Endothelial cell of umbilical vein (primary cell): ENCODE data around the gene FNDC1. TPM values are rescaled to one million over a fixed set of nuclear protein-coding genes. Genes with fewer than 3 reads are reported as not detected.

Source experiments
- BruUV-seq: library from RNA; stranded (reverse); fragments of 400-500 nt; replicated peaks from 2 replicates; lab custom pipeline; 2021; lab: Mats Ljungman, UMichigan
- CTCF ChIA-PET: fragments of 300-600, 350-600 bp; sonication (Branson Sonifier 250); formaldehyde crosslinking; loops from one replicate; lab custom pipeline; 2021; ENCODE audit warnings: antibody characterized with exemption, inconsistent platforms; lab: Charles Lee
- POLR2A ChIA-PET: fragments of 300-600, 350-600 bp; sonication (Branson Sonifier 250); formaldehyde crosslinking; loops from one replicate; lab custom pipeline; 2021; ENCODE audit warnings: antibody characterized with exemption, inconsistent platforms; lab: Charles Lee
- DNase-seq: peaks from one replicate; pipeline ENCODE4 v3.0.0-alpha.2; 2011; ENCODE audit warnings: low read depth, low spot score
- FAIRE-seq: peaks from 2 replicates; lab custom pipeline; 2011; peaks lifted over from hg19 to GRCh38; lab: Jason Lieb, UNC
- H2AFZ ChIP-seq: 2 replicates; pipeline ENCODE4 v1.6.0; 2012; ENCODE audit warnings: low read depth, low read length, control low read depth, inconsistent platforms
- H3K27ac ChIP-seq: 2 replicates; pipeline ENCODE4 v1.5.1; 2011; ENCODE audit warnings: low read depth, mild to moderate bottlenecking, control low read depth, low read length, moderate library complexity; ENCODE audit not compliant: insufficient read depth
- H3K27me3 ChIP-seq, 2 experiments: 2 replicates each; pipeline versions ENCODE4 v1.6.0 to v1.6.1; 2011; ENCODE audit warnings: low read length in 2 of 2, mixed read lengths in 1 of 2; ENCODE audit not compliant: control insufficient read depth in 2 of 2, insufficient read depth in 2 of 2
- H3K36me3 ChIP-seq, 2 experiments: 2 replicates in 1 of 2; 3 replicates in 1 of 2; pipeline ENCODE4 v1.5.1; 2011; ENCODE audit warnings: low read length in 2 of 2, mild to moderate bottlenecking in 1 of 2, moderate library complexity in 1 of 2; ENCODE audit not compliant: control insufficient read depth in 2 of 2, insufficient read depth in 2 of 2; ENCODE audit errors: extremely low read depth in 1 of 2
- H3K4me1 ChIP-seq: 3 replicates; pipeline ENCODE4 v1.5.1; 2011; ENCODE audit warnings: mild to moderate bottlenecking, low read length; ENCODE audit not compliant: control insufficient read depth, insufficient read depth; ENCODE audit errors: extremely low read depth
- H3K4me2 ChIP-seq: 2 replicates; pipeline ENCODE4 v1.6.1; 2011; ENCODE audit warnings: low read length, control low read depth, mixed read lengths; ENCODE audit not compliant: insufficient read depth
- H3K4me3 ChIP-seq, 3 experiments: fragments of 200-600 bp in 1 of 3; sonication (generic), shearing (Covaris generic) in 1 of 3; replicated peaks in 1 of 3; 2 replicates each; pipeline ENCODE4 v1.5.1; 2011 to 2016; ENCODE audit warnings: control low read depth in 3 of 3, low read length in 3 of 3, mild to moderate bottlenecking in 2 of 3, inconsistent platforms in 1 of 3, low read depth in 1 of 3, moderate library complexity in 1 of 3; ENCODE audit not compliant: insufficient read depth in 1 of 3
- H3K79me2 ChIP-seq: 2 replicates; pipeline ENCODE4 v1.6.0; 2012; ENCODE audit warnings: low read length, inconsistent platforms; ENCODE audit not compliant: control insufficient read depth, insufficient read depth
- H3K9ac ChIP-seq: replicated peaks from 2 replicates; pipeline ENCODE3; 2011; ENCODE audit warnings: low read length, control low read depth; ENCODE audit not compliant: insufficient read depth; ENCODE audit errors: extremely low read depth
- H3K9me1 ChIP-seq: replicated peaks from 3 replicates; pipeline ENCODE4 v1.6.0; 2011; ENCODE audit warnings: mild to moderate bottlenecking, low read length; ENCODE audit not compliant: control insufficient read depth, insufficient read depth; ENCODE audit errors: extremely low read depth
- H3K9me3 ChIP-seq: replicated peaks from 2 replicates; pipeline ENCODE4 v1.5.1; 2012; ENCODE audit warnings: low read length, inconsistent platforms; ENCODE audit not compliant: control insufficient read depth, insufficient read depth
- H4K20me1 ChIP-seq: replicated peaks from 2 replicates; pipeline ENCODE3; 2011; ENCODE audit warnings: mild to moderate bottlenecking, low read length; ENCODE audit not compliant: control insufficient read depth, insufficient read depth; ENCODE audit errors: extremely low read depth
- CTCF ChIP-seq, 2 donors: IDR thresholded peaks; 1 replicate in 1 of 2; 2 replicates in 1 of 2; pipeline ENCODE4 v1.5.1; 2011; ENCODE audit warnings: low read length in 2 of 2, mild to moderate bottlenecking in 2 of 2, moderate library complexity in 2 of 2, control low read depth in 1 of 2, inconsistent platforms in 1 of 2, low read depth in 1 of 2; ENCODE audit not compliant: insufficient read depth in 1 of 2; ENCODE audit errors: extremely low read depth in 1 of 2
- GATA2 ChIP-seq: IDR thresholded peaks from 2 replicates; pipeline ENCODE4 v1.7.0; 2011; ENCODE audit warnings: low read depth, mild to moderate bottlenecking, moderate library complexity, mixed read lengths, low read length; ENCODE audit not compliant: insufficient read length, insufficient read depth
- JUN ChIP-seq: IDR thresholded peaks from 2 replicates; pipeline ENCODE4 v1.6.1; 2011; ENCODE audit warnings: borderline replicate concordance, low read depth; ENCODE audit not compliant: insufficient read length, insufficient read depth
- MYC ChIP-seq: IDR thresholded peaks from one replicate; pipeline ENCODE4 v1.6.1; 2011; ENCODE audit warnings: mild to moderate bottlenecking, low read depth, low read length
- POLR2AphosphoS5 ChIP-seq: IDR thresholded peaks from 2 replicates; pipeline ENCODE4 v1.6.1; 2012; ENCODE audit warnings: low read depth, mild to moderate bottlenecking, control low read depth, low read length, moderate library complexity; ENCODE audit not compliant: insufficient read depth
- dilution Hi-C: fragments of 300-500 bp; cut with MboI; formaldehyde crosslinking; loops from one replicate; pipeline ENCODE4 v1.15.0; 2019; ENCODE audit warnings: low sequenced_read_pairs; ENCODE audit not compliant: extremely low pct_ligation_motif_present
- intact Hi-C: fragments of 100-400 bp; cut with micrococcal nuclease; formaldehyde crosslinking; loops from one replicate; pipeline ENCODE4 v1.10.0; 2022
- polyA plus RNA-seq, 4 experiments: library from polyadenylated mRNA; depleted of rRNA in 3 of 4; stranded (reverse) in 3 of 4; unstranded in 1 of 4; fragments of >200 nt; gene quantifications; 2 replicates each; pipeline versions ENCODE4 v1.2.1 to v1.2.3, GENCODE V29; 2011 to 2012; ENCODE audit warnings: missing spikeins in 1 of 4
- total RNA-seq: library from RNA; stranded (reverse); gene quantifications from 2 replicates; pipeline ENCODE4 v1.2.3, GENCODE V29; 2021

Gene FNDC1
- total and polyA plus RNA-seq, 2 donors (not counting 3 experiments of a cell fraction or from before 2014, with no cell fraction given) = 0.04 TPM; not detected in 1

- dilution Hi-C loops (no loop called here), intact Hi-C loops (loop anchor here (1.0 to 10.0 kb wide), 2 partner anchors 480 to 680 kb away; no protein-coding TSS in a partner anchor)
- no peak overlapping the region for H2AFZ ChIP-seq
- H3K9me3 ChIP-seq = no peaks in the 10 kb centered on the region
- FAIRE-seq = peak; percentile 76
- H3K9me1 ChIP-seq = no peaks in the 10 kb centered on the region
- no TSS peak for BruUV-seq
- peaks cover 3% of the 10 kb centered on the region for H3K4me1 ChIP-seq
- ChIA-PET CTCF (interaction anchor here (0.6 to 9.0 kb wide), 28 partner anchors 9 to 1345 kb away, joined by 3 to 193 read pairs (median 4); partner anchors contain the start of gene WTAP), POLR2A (no interaction called here)
- no peaks in the 10 kb centered on the region for H4K20me1 ChIP-seq
- no peak overlapping the region for H3K9ac ChIP-seq
- peaks cover 27 to 46% of the 10 kb centered on the region in 2 experiments for H3K27me3 ChIP-seq
- no peak overlapping the region for H3K27ac ChIP-seq
- no peaks in the 10 kb centered on the region for H3K36me3 ChIP-seq
- TF ChIP-seq GATA2 = no peak
- TF ChIP-seq CTCF (IDR thresholded peaks at IDR 0.05; ENCODE audit: extremely low read depth in 1 of 2, insufficient read depth in 1 of 2, low read depth in 1 of 2, low read length in 2 of 2) = peak; percentile 86 to 95
- DNase-seq = peak; percentile 46
- H3K79me2 ChIP-seq = no peaks in the 10 kb centered on the region
- no peak overlapping the region for H3K4me2 ChIP-seq
- no peak overlapping the region for H3K4me3 ChIP-seq
These were observed 5.2 kb downstream of the FNDC1 start for GRCh38 chr6:159174263-159174969.

GRCh38 chr6:159176913-159177312 is 7.7 kb downstream of the FNDC1 start:
- FAIRE-seq (no peak), DNase-seq (no peak)
- dilution Hi-C loops (no loop called here), intact Hi-C loops (loop anchor here (10.0 kb wide), 1 partner anchor 678 kb away; no protein-coding TSS in a partner anchor)
- Histone ChIP-seq H3K27me3 (peaks cover 7 to 21% of the 10 kb centered on the region in 2 experiments), H3K36me3 (no peaks in the 10 kb centered on the region), H3K27ac (no peak overlapping the region), H2AFZ (no peak overlapping the region), H3K79me2 (no peaks in the 10 kb centered on the region), H3K4me2 (no peak overlapping the region), H4K20me1 (no peaks in the 10 kb centered on the region), H3K9ac (no peak overlapping the region), H3K4me1 (no peaks in the 10 kb centered on the region), H3K4me3 (no peak overlapping the region), H3K9me1 (no peaks in the 10 kb centered on the region), H3K9me3 (no peaks in the 10 kb centered on the region)
- ChIA-PET CTCF (interaction anchor here (1.0 to 3.2 kb wide), 3 partner anchors 431 to 479 kb away, joined by 3 to 12 read pairs (median 3); no protein-coding TSS in a partner anchor), POLR2A (no interaction called here)
- no peak for TF ChIP-seq POLR2AphosphoS5
- no peak for TF ChIP-seq MYC
- TF ChIP-seq JUN = no peak
- BruUV-seq = no TSS peak
